Hematopoietic multipotent progenitor cell (in vitro differentiated cells): ENCODE results near the gene PRIMA1. TPM values are rescaled to one million over a fixed set of nuclear protein-coding genes. Genes with fewer than 3 reads are reported as not detected.

ENCODE experiments used
- DNase-seq, 3 donors: peaks; one replicate each; pipeline ENCODE4 v3.0.0-alpha.2; 2011 to 2015; ENCODE audit warnings: low read depth in 2 of 3, low spot score in 2 of 3
- total RNA-seq: library from RNA; depleted of rRNA; stranded (reverse); fragments of >200 nt; gene quantifications from one replicate; pipeline ENCODE4 v1.2.3, GENCODE V29; 2012

PRIMA1 gene
- total RNA-seq, 1 donor = not detected

- no peak for DNase-seq
Observed at GRCh38 chr14:93764211-93764659, 24.1 kb downstream of the PRIMA1 start.

- DNase-seq = peak in 2 of 3 donors; percentile 64 to 93
Observed at GRCh38 chr14:93759719-93760307, 28.5 kb downstream of the PRIMA1 start.

GRCh38 chr14:93757206-93757605 lies 31.1 kb downstream of the PRIMA1 start:
- DNase-seq = no peak

GRCh38 chr14:93753647-93754046 lies 34.6 kb downstream of the PRIMA1 start:
- DNase-seq = no peak

GRCh38 chr14:93752980-93753561 lies 35.2 kb downstream of the PRIMA1 start:
- no peak for DNase-seq

GRCh38 chr14:93751946-93752655 lies 36.2 kb downstream of the PRIMA1 start:
- no peak for DNase-seq

GRCh38 chr14:93749076-93749420 lies 39.2 kb downstream of the PRIMA1 start:
- no peak for DNase-seq

- DNase-seq = peak in 2 of 3 donors; percentile 36
Observed at GRCh38 chr14:93748208-93749075, 39.8 kb downstream of the PRIMA1 start.

GRCh38 chr14:93747560-93747959 lies 40.7 kb downstream of the PRIMA1 start:
- DNase-seq = no peak

- no peak for DNase-seq
Observed at GRCh38 chr14:93747102-93747501, 41.2 kb downstream of the PRIMA1 start.

- no peak for DNase-seq
Observed at GRCh38 chr14:93745603-93746273, 42.5 kb downstream of the PRIMA1 start.

GRCh38 chr14:93744876-93745275 lies 43.4 kb downstream of the PRIMA1 start:
- DNase-seq = no peak

GRCh38 chr14:93744176-93744575 lies 44.1 kb downstream of the PRIMA1 start:
- no peak for DNase-seq

GRCh38 chr14:93743270-93744060 lies 44.8 kb downstream of the PRIMA1 start:
- DNase-seq = no peak

GRCh38 chr14:93742761-93743160 lies 45.5 kb downstream of the PRIMA1 start:
- no peak for DNase-seq

- DNase-seq = no peak
Observed at GRCh38 chr14:93741556-93742230, 46.6 kb downstream of the PRIMA1 start.

GRCh38 chr14:93737634-93738033 lies 50.7 kb downstream of the PRIMA1 start:
- DNase-seq = no peak

GRCh38 chr14:93736378-93737014 lies 51.8 kb downstream of the PRIMA1 start:
- DNase-seq = peak in 1 of 3 donors; percentile 12

- DNase-seq = no peak
Observed at GRCh38 chr14:93735206-93735605, 53.1 kb downstream of the PRIMA1 start.
